Transverse colon (tissue), 4 donors: Measurements from ENCODE around the gene RASSF1.
A peak's percentile ranks its signal among the peaks of the same experiment; 100 is the strongest.

ENCODE experiments used
- POLR2A ChIP-seq: fragments of 450-650 bp; IDR thresholded peaks from one replicate; pipeline ENCODE4 v1.6.1; 2016; ENCODE audit warnings: antibody characterized with exemption, mild to moderate bottlenecking, moderate library complexity
- POLR2AphosphoS5 ChIP-seq, 3 donors: sonication (generic); formaldehyde crosslinking; IDR thresholded peaks; one replicate each; pipeline ENCODE4 v1.6.1; 2016; ENCODE audit warnings: antibody characterized with exemption in 3 of 3
- TF ChIP-seq, protein P1 (sequence below), 5 experiments: fragments of 200-600 bp in 3 of 5; fragments of 450-650 bp in 2 of 5; sonication (generic) in 3 of 5; IDR thresholded peaks; 1 replicate in 2 of 5; 2 replicates in 3 of 5; pipeline ENCODE4 v1.5.1; 2016 to 2017; ENCODE audit warnings: antibody characterized with exemption in 5 of 5, inconsistent platforms in 3 of 5, mild to moderate bottlenecking in 2 of 5, moderate library complexity in 1 of 5

DNA sequence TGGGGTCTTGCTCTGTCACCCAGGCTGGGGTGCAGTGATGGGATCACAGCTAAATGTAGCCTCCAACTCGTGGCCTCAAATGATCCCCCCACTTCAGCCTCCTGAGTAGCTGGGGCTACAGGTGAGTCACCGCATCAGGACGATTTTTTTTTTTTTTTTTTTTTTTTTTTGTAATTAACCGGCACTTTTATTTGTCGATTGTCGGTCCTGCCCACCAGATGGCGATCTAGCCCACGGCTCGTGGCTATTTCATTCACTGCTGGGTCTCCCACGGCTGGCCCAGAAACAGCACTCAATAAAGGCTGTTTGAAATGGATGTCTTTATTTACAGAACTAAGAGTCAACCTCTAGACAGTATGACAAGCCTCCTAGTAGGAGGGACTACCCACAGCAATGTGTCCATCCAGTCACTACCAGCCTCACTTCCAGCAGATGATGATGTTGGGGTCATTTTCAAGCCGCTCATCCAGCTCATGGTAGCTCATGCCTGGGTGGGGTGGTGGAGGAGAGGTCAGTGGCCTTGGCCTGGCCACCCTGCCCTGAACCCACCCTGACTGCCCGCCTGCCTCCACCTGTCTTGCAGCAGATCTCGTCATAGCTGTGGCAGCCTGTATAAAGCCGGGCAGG is 6.7 kb upstream of the RASSF1 start:
- TF ChIP-seq POLR2A: no peak
- TF ChIP-seq, protein P1, sequence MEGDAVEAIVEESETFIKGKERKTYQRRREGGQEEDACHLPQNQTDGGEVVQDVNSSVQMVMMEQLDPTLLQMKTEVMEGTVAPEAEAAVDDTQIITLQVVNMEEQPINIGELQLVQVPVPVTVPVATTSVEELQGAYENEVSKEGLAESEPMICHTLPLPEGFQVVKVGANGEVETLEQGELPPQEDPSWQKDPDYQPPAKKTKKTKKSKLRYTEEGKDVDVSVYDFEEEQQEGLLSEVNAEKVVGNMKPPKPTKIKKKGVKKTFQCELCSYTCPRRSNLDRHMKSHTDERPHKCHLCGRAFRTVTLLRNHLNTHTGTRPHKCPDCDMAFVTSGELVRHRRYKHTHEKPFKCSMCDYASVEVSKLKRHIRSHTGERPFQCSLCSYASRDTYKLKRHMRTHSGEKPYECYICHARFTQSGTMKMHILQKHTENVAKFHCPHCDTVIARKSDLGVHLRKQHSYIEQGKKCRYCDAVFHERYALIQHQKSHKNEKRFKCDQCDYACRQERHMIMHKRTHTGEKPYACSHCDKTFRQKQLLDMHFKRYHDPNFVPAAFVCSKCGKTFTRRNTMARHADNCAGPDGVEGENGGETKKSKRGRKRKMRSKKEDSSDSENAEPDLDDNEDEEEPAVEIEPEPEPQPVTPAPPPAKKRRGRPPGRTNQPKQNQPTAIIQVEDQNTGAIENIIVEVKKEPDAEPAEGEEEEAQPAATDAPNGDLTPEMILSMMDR (IDR thresholded peaks at IDR 0.05): peak; percentile 45 to 60 (median 57)
- no peak for TF ChIP-seq POLR2AphosphoS5 (IDR thresholded peaks at IDR 0.05)
